Umbilical cord (tissue), 2 donors: ENCODE results near the gene PHC2. TPM values are rescaled to one million over a fixed set of nuclear protein-coding genes. Genes with fewer than 3 reads are reported as not detected.

Experiments used
- DNase-seq: peaks from one replicate; pipeline ENCODE4 v3.0.0-alpha.2; 2015; ENCODE audit warnings: low spot score
- total RNA-seq: library from RNA; depleted of rRNA; stranded (reverse); fragments of >200 nt; gene quantifications from one replicate; pipeline ENCODE4 v1.2.3, GENCODE V29; 2014; ENCODE audit warnings: low replicate concordance; ENCODE audit not compliant: insufficient read depth

PHC2 gene
- total RNA-seq, 1 donor from 2014 or later: 56.6 TPM

DNA sequence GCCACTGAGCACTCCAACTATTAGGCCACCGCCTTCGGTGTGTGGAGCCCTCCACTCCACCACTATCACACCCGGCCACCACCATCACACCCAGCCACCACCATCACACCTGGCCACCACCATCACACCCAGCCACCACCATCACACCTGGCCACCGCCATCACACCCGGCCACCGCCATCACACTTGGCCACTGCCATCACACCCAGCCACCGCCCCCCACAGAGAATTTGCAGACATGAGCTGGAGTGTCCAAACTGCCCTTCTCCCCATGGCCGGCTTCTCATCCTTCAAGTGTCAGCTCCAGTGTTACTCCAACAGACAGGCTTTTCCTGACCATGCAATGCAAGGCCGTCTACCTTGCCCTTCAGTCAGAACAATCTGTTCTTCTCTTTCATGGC, 59.6 kb downstream of the PHC2 start:
- no peak for DNase-seq

DNA sequence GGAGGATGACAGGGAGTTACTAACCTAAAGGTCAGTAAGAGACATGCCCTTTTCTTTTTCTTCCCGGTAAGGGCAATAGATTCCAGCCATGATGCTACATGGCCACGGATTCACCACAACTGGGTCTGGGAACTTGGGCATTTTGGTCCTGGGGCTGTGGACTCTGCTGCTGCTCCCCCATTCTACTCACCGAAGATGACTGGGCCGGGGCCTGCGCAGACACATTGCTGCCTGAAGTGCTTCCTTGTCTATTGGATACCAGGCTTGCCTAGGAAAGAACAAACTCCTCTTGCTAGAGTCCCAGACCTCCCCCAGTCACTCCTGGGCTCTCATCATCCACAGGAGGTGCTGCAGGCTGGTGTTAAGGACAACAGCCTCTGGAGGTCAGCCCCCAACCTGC, 60.1 kb downstream of the PHC2 start:
- no peak for DNase-seq

DNA sequence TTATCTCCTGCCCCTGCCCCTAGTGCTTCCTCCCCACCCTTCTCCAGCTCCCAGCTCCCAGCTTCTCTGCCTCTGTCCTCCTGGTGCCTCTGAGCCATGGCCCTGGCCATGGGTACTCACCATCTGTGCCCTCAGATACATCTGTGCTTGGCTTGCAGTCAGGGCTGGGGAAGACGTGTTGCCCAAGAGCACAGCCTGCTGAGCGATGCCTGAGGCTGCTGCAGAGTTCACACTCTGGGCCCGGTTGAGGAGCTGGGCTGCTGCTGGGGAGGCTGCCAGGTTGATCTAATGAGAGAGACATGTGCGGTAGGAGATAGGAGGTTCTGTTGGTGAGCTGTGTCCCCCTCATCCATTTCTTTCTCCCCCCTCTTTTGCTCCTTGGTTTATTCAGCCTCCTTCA, 60.6 kb downstream of the PHC2 start:
- DNase-seq: no peak

DNA sequence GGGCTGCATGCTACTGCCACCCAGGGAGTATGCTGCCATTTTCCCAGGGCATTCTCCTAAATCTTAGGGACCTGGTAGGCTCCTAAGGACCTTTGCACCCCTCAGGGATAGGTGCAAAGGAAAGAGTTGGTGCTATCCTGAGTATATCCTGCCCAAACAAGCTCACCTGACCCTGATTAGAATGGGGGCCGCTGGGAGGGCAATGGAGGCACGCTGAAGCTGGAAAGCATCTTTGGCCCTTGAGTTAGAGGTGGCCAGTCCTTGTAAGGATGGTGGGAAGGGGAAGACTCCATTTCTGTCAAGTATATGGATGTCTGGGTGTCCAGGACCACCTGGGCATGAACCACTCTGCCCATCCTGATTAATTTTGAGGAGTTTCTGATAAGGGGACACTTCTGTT, 61.1 kb downstream of the PHC2 start:
- DNase-seq: no peak

DNA sequence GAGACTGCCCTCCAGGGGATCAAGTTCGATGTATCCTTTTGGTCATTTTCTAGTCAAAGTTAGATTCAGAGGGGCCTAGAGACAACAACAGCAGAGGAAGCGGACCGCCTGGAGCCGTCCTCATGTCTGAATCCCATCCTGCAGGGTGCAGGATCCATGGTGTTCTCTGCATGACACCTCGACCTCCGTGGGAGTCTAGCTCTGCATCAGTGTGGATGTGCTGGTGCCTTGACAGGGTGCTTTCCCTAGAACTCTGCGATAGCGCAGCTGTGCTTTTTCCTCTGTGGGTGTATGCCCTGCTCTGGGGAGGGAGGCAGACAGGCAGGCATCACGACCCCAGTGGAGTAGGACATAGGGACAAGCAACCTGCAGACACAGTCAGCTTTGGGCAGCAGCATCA, 61.8 kb downstream of the PHC2 start:
- no peak for DNase-seq

DNA sequence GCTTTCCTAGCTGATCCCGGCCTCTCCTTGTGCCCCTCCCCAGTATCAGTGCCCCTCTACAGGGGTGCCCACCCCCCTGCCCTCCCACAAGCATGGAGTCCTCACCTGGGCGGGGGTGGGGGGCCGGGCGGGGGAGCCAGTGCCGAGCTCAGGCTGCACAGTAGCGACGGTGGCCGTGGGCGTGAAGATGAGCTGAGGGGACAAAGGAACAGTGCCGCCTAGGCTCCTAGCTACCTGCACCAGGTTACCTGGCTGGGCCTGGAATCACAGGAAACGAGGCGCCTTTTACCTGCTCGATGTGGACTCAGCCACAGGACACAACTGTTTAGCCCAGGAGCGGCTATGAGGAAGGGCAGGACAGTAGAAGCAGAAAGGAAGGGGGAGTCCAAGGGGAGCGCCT, 62.5 kb downstream of the PHC2 start:
- DNase-seq: no peak

DNA sequence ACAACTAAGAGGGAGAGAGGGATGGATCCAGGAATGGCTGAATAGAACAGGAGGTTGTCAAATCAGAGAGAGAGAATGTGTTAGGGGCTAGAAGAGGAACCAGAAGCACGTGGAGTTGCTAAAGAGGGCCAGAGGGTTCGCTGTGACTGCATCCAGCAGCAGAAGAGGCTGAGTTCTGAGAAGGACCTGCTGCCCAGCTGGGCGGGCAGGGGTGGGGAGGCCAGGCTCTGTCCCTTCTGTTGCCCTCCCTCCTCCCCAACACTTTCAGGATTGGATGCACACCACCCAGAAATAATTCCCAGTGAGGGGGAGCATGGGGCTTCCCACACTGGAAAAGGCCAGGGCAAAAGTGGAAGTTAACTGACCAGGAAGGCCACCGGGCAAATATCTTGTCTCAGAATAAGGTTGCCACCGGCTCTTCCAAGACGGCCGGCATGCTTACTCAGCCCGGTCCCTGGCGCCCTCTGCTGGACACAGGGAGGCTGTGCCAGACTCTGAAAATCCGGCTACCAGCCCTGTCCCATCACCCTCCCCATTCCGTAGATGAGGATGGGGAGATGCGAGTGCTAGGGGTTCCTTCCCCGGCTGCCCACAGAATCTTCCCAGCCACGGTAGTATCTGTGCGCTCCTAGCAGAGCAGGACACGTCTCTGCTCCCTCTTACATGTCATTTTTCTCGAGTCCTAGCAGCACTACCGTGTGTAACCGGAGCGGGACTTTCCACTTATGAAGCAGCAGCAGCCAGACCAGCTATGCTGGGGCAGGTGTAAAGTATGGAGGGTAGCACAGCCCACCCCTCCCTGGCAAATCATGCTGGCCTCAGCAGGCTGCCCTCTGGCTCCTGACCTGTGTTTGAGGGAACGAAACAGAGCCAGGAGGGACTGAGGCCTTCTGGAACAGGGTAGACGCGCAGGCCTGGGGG, 63.1 kb downstream of the PHC2 start:
- DNase-seq: peak; percentile 85

DNA sequence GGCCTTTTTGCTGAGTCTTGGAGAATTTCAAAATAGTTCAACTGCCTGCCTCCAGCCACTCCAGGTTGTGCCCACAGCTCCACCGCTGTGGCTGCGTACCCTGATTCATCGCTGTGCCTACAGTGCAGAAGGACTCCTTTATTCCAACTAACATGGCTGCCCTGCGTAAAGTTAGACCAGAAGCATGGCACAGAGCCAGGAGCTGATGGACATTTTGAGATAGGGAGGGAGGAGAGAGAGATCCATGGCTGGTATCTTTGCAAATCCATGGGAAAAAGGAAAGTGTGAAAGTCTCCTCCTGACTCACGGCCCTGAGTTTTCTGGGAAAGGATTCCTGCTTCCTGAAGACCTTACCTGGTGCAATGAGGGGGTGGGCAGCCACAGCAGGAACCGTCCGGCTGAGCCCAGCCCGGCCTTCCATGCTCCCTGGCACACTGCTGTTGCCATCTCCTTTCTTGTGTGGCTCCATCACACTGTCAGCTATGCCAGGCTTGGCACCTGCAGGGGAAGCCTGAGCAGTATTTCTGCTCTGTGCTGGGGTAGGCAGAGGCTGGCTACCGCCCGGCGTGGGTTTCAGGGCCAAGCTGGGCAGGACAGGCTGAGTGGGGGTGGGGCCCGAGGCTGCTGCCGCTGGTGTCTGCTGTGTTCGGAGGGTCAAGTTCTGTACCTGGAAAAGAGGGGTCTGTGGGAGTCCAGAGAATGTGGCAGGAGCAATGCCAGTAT, 64.0 kb downstream of the PHC2 start:
- DNase-seq: peak; percentile 17

DNA sequence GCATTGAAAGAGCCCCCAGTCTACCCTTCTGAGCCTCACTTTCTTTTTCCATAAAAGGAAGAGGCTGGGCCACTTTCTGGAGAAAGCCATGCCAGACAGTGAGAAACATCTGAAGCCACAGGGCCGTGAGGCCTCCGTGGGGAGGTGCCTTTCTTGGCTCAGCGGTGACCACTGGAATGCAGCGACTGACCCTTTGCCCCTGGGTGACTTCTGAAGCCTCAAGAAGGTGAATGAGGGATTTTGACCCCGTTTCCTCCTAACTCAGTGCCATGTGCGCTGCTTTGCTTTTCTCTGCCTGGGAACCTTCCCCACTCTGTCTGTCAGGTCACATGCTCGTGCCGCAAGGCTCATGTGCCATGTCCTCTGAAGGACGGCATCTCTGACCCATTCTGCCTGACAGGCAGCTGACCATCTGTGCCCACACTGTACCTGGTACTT, 65.3 kb downstream of the PHC2 start:
- DNase-seq: no peak

DNA sequence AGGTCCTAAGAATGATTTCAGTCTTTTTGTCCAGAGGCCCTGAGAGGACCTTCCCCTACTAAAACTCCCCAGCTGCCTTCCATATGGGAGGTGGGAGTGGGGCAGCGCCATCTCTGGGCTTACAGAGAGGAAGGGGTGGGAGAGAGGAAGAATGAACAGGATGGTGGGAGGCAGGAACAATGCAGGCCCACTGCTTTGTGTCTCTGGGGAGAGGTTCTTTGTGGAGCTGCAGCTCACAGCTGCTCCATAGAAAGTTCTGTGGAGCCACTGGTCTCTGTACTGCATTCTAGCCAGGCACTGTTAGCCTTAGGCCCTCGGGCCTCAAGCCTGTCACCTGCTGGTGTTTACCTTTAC, 66.4 kb downstream of the PHC2 start:
- no peak for DNase-seq

DNA sequence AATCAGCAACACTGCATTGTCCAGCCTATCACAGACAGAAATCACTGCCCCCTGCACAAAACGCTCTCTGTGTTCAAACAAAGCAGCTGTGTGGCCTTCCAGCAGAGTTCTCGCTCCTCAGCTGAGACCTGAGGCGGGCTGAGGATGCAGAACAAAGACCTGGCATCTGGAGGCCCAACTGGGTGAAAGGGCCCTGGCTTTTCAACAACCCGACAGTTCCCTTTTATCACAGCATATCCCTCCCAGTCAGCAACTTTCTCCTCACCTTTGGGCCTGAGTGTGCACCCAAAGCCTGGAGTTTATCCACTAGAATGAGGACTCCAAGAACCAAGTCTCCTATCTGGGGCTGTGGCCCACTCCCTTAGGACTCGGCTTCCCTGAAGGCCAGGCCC, 67.4 kb downstream of the PHC2 start:
- no peak for DNase-seq

DNA sequence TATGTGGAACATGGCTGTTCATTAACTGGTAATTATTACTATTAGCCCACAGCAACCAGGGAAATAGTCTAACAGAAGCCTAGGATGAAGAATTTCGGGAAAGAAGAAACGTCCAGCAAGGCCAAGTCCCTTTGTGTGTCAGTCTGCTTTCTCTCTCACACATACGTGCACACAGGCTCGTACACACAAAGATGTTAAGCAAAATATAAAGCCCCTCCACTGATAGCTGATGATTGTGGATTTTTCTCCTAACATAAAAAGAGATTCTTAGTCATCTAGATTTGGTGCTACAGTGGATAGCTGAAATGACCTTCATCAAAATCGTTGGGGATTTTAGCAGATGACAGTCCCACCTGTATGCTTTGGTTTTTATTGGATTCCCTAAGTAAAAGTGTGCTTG, 67.9 kb downstream of the PHC2 start:
- DNase-seq: peak; percentile 38

DNA sequence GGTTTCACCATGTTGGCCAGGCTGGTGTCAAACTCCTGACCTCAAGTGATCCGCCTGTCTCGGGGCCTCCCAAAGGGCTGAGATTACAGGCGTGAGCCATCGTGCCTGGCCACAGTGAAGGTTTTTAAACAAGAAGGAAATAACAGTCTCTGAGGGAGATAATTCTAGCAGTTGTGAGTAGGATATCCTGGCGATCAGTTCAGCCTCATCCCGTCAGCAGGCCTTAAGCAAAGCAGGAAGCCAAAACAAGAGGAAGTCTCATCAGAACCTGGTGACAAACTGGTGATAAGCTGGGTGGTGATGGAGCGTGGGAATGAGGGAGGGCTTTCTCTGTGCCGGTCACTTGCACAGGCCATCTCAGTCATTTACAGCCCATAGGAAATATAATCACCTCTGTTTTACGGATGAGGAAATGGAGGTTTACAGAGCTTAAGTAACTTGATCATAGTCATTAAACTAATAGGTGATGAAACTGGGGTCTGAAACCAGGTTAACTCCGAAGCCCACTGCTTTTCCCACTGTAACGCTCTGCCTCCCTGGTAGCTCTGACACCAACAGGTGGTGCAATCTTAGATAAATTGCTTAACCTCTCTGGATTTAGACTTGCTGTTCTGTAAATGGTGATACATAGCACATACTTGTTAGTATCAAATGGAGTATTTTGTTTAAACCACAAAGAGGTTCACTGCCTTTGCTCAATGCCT, 69.2 kb downstream of the PHC2 start:
- peak; percentile 23 for DNase-seq

DNA sequence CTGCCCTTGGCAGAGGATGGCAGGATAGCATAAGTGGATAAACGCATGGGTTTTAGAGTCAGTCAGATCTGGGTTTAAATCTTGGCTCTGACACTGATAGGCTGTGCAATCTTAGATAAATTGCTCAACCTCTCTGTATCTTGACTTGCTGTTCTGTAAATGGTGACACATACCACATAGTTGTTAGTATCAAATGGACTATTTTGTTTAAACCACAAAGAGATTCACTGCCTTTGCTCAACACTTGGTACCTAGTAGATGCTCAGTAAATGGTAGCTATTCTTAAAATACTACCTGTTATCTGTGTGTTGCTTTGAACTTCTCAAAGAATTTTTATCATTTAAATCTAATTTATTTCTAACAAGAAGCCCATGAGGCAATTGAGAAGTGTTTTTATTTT, 70.5 kb downstream of the PHC2 start:
- DNase-seq: no peak

DNA sequence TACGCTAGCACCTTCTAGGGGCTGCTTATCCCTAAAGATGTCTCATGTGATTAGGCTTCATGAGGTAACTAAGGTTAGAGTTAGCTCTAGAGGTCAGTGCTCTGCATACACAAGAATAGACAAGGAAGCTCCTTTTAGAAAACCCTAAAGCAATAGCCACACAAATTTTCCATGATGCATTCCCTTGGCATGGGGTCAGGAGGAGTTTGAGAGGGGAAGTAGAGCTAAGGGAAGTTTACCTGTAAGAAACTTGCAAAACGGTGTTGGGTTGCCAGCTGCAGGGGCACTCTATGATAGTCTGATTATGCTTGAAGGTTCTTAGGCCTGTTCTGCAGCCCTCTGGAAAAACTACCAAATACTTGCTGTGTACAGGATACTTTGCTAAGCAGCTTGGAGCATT, 71.0 kb downstream of the PHC2 start:
- no peak for DNase-seq

DNA sequence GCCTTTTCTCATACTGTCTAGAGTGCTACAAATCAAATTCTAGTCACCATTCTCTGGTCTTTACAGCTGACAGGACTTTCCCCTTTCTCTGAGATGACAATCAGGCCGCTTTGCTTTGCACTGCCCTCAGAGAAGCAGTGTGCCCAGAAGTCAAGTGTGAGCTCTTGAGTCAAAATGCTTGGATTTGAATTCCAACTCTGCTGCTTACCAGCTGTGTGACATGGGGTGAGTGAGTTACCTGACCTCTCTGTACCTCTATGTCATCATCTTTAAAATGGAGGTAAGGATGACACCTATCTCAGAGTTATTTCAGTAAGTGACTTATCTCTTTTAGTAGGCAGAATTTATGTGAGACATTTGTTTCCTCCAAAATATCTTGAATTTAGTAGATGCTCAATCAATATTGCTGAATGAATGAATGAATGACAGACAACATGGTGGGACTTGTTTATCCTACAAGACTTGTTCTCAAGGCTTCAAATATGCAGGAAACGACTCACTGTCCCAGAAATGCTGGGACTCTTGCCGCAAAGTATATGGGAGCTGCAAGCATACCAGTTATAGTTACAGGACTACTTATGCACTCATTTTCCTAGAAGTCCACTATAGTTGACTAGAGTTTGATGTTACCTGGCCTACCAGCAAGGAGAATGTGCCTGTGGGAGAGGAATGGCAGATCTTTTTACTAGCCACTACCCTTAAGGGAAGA, 71.9 kb downstream of the PHC2 start:
- no peak for DNase-seq

DNA sequence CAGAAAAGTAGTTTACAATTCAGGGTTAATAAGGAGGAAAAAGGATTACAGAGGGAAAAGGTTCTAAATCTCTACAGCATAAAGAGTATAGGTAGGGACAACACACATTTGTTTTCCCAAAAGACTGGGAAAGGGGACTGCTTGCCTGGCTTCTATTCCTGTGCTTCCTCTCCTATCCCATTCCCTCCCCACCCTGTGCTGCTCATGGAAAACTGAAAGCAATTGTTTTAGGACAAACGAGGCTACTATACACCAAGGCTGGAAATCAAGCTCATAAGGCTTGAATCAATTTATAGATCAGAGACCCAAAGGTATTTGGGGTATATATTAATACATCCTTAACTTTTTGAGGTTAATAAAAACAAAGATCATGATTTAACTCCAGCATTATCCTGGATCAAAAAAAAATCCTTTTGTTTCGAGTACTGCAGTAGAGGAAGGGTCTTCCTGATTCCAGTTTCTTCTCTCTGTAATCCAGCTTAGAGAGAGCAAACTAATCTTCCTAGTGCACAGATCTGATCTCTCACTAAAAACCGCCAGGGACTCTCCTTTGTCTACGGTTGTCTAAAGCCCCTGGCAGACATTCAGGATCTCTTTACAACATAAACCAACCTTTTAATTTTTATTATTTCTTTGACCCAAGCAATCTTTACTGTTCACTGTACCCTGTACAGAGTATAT, 72.6 kb downstream of the PHC2 start:
- no peak for DNase-seq

DNA sequence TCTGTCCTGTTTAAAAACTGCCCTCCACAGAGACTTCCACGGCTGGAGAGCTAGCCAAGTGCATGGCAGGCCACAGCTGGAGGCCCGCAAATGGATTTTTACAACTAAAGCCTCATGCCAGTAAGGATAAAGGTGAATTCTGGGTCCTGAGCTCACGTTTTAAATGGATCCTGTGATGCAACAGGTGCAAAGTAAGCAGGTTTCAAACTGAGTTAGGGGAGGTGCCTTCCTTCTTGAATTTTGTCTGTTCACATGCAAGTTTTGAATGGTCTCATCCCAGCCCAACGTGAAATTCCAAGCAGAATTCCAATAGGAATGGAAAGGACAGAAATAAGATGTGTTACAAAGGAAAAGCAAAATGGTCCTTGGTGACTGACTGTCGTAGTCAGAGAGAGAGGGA, 73.8 kb downstream of the PHC2 start:
- no peak for DNase-seq

DNA sequence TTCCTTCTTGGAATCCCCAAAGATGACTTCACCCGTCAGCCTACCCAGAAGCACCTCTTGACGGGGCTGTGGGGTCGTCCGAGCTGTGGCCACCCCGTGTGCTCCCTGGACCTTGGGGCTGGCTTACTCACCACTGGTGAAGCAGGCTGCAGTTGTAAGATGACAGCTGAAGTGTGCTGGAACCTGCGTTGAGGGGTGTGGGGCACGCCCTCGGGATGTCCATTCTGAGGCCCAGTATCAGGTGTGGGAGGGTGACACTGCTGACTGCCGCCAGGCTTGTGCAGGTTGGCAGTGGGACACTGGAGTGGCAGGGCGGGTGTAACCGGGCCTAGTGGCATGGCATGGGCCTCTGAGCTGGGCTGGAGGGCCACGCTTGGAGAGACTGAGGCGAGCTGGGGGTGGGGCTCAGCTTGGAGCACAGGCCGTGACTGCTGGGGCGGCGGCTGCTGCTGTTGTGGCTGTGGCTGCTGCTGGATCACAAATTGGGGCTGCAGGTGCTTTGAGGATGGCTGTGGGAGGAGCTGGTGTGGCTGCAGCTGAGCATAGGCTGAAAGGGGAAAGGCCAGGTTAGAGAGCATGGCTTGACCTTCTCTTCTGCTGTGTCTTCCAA, 76.1 kb downstream of the PHC2 start:
- DNase-seq: no peak

DNA sequence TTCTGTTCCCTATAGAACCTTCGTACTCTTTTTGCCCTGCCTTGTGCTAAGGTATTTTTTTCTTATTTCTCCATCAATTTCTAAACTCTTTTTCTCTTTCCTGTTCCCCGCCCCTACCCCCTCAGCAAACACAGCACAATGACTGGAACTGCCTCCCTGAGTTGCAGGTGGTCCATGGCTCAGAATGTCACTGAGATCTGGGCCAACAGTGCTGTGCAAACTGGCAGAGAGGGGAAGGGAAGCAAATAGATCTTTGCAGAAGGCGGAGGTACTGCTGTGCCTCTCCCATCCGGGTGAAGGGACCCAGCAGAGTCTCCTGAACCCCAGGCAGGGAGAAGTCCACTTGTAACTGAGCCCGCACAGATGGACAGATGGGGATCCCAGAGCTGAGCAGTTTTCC, 77.4 kb downstream of the PHC2 start:
- DNase-seq: no peak

DNA sequence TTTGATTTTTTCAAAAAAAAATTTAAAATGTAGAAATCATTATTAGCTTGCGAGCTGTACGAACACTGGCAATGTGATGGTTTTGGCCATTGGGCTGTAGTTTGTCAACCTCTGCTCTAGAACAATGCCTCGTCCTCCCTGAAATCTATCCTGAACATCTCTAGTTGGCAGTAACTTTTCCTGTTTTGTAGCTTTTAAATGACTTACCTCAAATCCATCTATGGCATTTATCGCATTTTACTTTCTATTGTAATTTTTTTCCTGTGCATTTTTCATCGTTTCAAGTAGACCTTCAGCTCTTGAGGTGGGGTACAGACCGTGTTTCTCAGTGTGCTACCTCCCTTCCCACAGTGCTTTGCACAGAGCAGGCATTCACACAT, 79.6 kb downstream of the PHC2 start:
- no peak for DNase-seq
